ENCODE results near the gene SST. TPM values are rescaled to one million over a fixed set of nuclear protein-coding genes. Genes with fewer than 3 reads are reported as not detected.

SST gene
- total and polyA plus RNA-seq, 2 experiments from 2014 or later, result 6.0 to 10.1 TPM

- H3K4me1 ChIP-seq (ENCODE audit: low read depth), result no peaks in the 10 kb centered on the region
- H3K36me3 ChIP-seq, result no peaks in the 10 kb centered on the region
- H3K27ac ChIP-seq, result no peak overlapping the region
- no peaks in the 10 kb centered on the region for H3K9me3 ChIP-seq (ENCODE audit: low read depth)
- no peaks in the 10 kb centered on the region for H3K27me3 ChIP-seq
- TF ChIP-seq CTCF (IDR thresholded peaks at IDR 0.05; ENCODE audit: low read depth, low read length), result no peak
- peak in 1 of 2 donors; percentile 44 for DNase-seq (ENCODE audit: low read depth in 1 of 2, low spot score in 1 of 2)
- H3K4me3 ChIP-seq, result no peak overlapping the region
These were observed 43.3 kb upstream of the SST start for GRCh38 chr3:187713504-187713903.

DNA sequence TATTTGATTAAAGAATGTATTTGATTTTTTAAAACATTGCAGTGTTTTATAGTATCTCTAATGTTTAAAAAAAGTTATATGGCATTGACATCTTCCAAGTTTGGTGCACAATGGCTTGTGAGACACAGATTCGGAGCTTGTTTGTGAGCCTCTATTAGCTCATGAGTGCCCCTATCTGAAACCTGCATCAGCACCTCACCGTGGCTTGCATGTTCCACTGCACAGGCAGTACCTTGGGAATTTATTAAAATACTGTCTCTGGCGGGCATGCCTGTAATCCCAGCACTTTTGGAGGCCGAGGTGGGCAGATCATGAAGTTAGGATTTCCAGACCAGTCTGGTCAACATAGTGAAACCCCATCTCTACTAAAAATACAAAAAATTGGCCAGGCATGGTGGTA, 39.0 kb upstream of the SST start:
- H3K4me3 ChIP-seq, result no peak overlapping the region
- TF ChIP-seq CTCF (IDR thresholded peaks at IDR 0.05; ENCODE audit: low read depth, low read length), result no peak
- DNase-seq (ENCODE audit: low read depth in 1 of 2, low spot score in 1 of 2), result peak in 1 of 2 donors; percentile 12
- H3K9me3 ChIP-seq (ENCODE audit: low read depth), result no peaks in the 10 kb centered on the region
- no peaks in the 10 kb centered on the region for H3K27me3 ChIP-seq
- H3K4me1 ChIP-seq (ENCODE audit: low read depth), result no peaks in the 10 kb centered on the region
- H3K36me3 ChIP-seq, result no peaks in the 10 kb centered on the region
- no peak overlapping the region for H3K27ac ChIP-seq

DNA sequence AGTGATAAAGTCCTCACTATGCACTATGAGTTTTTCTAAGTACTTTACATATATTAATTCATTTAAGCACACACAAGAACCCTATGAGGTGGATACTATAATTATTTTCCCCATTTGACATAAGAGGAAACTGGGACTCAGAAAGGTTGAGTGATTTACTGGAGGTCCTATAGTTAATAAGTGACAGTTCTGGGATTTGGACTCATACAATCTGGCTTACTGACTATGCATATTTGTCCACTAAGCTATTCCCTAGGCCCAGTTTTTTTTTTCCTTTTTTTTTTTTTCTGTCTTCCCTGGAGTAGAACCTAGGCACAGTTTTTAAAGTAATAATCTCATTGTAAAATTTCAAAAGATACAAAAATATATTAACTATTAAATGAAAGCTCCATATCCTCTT, 38.5 kb upstream of the SST start:
- Histone ChIP-seq H3K9me3 (ENCODE audit: low read depth) (no peaks in the 10 kb centered on the region), H3K27ac (no peak overlapping the region), H3K36me3 (no peaks in the 10 kb centered on the region), H3K27me3 (no peaks in the 10 kb centered on the region), H3K4me1 (ENCODE audit: low read depth) (no peaks in the 10 kb centered on the region), H3K4me3 (no peak overlapping the region)
- no peak for DNase-seq (ENCODE audit: low read depth in 1 of 2, low spot score in 1 of 2)
- TF ChIP-seq CTCF (IDR thresholded peaks at IDR 0.05; ENCODE audit: low read depth, low read length), result no peak

DNA sequence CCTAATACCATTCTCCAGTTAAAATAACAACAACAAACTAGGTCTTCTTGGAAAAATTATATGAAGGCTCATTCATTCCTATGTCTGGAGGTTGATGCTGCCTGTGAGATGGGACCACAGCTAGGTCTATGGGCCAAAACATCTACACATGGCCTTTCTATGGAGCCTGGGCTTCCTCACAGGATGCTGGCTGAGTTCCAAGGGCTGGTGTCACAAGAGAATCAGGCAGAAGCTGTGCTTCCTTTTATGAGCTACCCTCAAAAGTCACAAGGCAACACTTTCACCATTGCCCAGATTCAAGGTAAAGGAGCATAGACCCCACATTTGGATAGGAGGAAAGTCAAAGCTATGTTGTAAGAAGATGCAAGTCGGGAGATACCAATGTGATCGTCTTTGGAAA, 36.8 kb upstream of the SST start:
- Histone ChIP-seq H3K27me3 (no peaks in the 10 kb centered on the region), H3K9me3 (ENCODE audit: low read depth) (no peaks in the 10 kb centered on the region)

DNA sequence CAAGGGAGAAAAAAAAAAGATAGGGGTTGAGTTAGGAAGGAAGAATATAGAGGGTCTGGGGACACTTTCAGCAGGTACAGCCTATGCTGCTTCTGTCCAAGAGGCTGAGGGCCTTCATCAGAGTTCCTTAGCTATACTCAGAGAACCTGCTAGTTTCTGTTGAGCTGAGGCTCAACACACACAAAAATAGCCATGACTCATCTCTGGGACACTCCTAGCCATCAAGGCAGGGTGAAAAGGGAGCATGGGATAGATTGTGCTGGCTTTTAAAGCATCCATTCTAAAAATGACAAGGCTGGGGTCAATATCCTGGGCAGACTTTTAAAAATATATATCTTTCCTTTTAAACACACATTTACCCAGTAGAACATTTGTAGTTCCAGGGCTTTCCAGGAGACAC, 35.0 kb upstream of the SST start:
- Histone ChIP-seq H3K4me1 (ENCODE audit: low read depth) (no peaks in the 10 kb centered on the region), H3K9me3 (ENCODE audit: low read depth) (no peaks in the 10 kb centered on the region), H3K4me3 (no peak overlapping the region), H3K27me3 (no peaks in the 10 kb centered on the region), H3K36me3 (no peaks in the 10 kb centered on the region), H3K27ac (no peak overlapping the region)
- no peak for TF ChIP-seq CTCF (IDR thresholded peaks at IDR 0.05; ENCODE audit: low read depth, low read length)
- DNase-seq (ENCODE audit: low read depth in 1 of 2, low spot score in 1 of 2), result no peak

More for the DNA sequence above, 36.8 kb upstream of the SST start:
- no peak for TF ChIP-seq CTCF (IDR thresholded peaks at IDR 0.05; ENCODE audit: low read depth, low read length)
- Histone ChIP-seq H3K27ac (no peak overlapping the region), H3K36me3 (no peaks in the 10 kb centered on the region), H3K4me3 (no peak overlapping the region), H3K4me1 (ENCODE audit: low read depth) (no peaks in the 10 kb centered on the region)
- DNase-seq (ENCODE audit: low read depth in 1 of 2, low spot score in 1 of 2), result peak in 1 of 2 donors; percentile 32

DNA sequence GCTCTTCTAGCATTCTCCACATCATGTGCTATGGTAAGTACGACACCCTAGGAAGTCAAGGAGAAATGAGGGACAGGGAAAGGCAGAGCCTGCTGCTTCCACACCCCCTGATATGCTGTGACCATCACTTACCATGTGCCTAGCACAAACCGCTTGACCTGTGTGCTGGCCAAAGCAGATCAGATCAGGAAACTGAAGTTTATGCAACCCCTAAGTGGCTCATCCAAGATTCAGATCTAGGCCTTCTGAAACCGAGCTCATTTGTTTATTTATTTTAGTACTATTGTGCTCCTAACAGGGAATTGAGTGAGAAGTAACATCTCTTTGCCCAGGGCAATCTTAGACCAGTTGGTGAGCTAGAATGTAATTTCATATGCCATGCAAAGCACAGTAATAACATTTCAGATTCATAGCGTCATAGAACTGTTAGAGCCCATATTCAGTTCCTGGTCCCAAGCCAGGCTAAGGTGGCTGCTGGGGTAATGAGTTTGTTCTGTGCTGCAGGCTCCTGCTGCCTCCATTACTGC, 32.4 kb upstream of the SST start, which contains the start of gene RTP2:
RTP2 (minus strand) TSS at position 51 of the 527 bp plus-strand sequence. CDS start 429 bp downstream, outside the sequence.
- no peak within 1 kb of the TSS for H3K27ac ChIP-seq

More for the DNA sequence above, 32.4 kb upstream of the SST start, which contains the start of gene RTP2:
- no peak for DNase-seq (ENCODE audit: low read depth in 1 of 2, low spot score in 1 of 2)
- H3K36me3 ChIP-seq, result no peaks in the 10 kb centered on the region
- H3K9me3 ChIP-seq (ENCODE audit: low read depth), result no peaks in the 10 kb centered on the region
- no peak within 1 kb of the TSS for H3K4me3 ChIP-seq
- TF ChIP-seq CTCF (IDR thresholded peaks at IDR 0.05; ENCODE audit: low read depth, low read length), result no peak
- H3K4me1 ChIP-seq (ENCODE audit: low read depth), result no peaks in the 10 kb centered on the region
- H3K27me3 ChIP-seq, result no peaks in the 10 kb centered on the region
